Activated naive CD4-positive, alpha-beta T cell treated with Interleukin-2 at 50 U/mL for 16 hours (primary cell): ENCODE results near the gene PCP4L1.
A peak's percentile ranks its signal among the peaks of the same experiment; 100 is the strongest.
"Not testable (repeated sequence)": the region's sequence is repeated elsewhere in the genome, so short reads cannot be mapped to it uniquely, and the experiment has no call there.

Source experiments
- DNase-seq: peaks from one replicate; pipeline ENCODE4 v3.0.0-alpha.2; 2020

The PCP4L1 gene

GRCh38 chr1:161273402-161273801, 14.9 kb downstream of the PCP4L1 start:
- DNase-seq, result no peak

GRCh38 chr1:161274874-161275273, 16.3 kb downstream of the PCP4L1 start:
- DNase-seq, result no peak

- DNase-seq, result no peak
Observed at GRCh38 chr1:161282991-161283390, 24.4 kb downstream of the PCP4L1 start.

GRCh38 chr1:161285113-161285512, 26.6 kb downstream of the PCP4L1 start:
- no peak for DNase-seq

GRCh38 chr1:161285521-161285920, 27.0 kb downstream of the PCP4L1 start:
- DNase-seq, result no peak

GRCh38 chr1:161287482-161288054, 29.0 kb downstream of the PCP4L1 start:
- no peak for DNase-seq

GRCh38 chr1:161290779-161291178, 32.2 kb downstream of the PCP4L1 start:
- DNase-seq, result no peak

GRCh38 chr1:161297415-161297814, 38.9 kb downstream of the PCP4L1 start:
- no peak for DNase-seq

- no peak for DNase-seq
Observed at GRCh38 chr1:161298116-161298515, 39.6 kb downstream of the PCP4L1 start.

GRCh38 chr1:161299347-161299746, 40.8 kb downstream of the PCP4L1 start:
- DNase-seq, result no peak

- DNase-seq, result no peak
Observed at GRCh38 chr1:161300478-161300877, 41.9 kb downstream of the PCP4L1 start.

GRCh38 chr1:161304927-161305866, 46.7 kb downstream of the PCP4L1 start:
- peak; percentile 4 for DNase-seq

- DNase-seq, result peak; percentile 86
Observed at GRCh38 chr1:161305867-161306519, 47.4 kb downstream of the PCP4L1 start.

- peak; percentile 8 for DNase-seq
Observed at GRCh38 chr1:161307230-161307768, 48.8 kb downstream of the PCP4L1 start.

GRCh38 chr1:161307892-161308638, 49.5 kb downstream of the PCP4L1 start:
- DNase-seq, result no peak

- DNase-seq, result no peak
Observed at GRCh38 chr1:161309868-161310267, 51.3 kb downstream of the PCP4L1 start, which contains the start of gene MPZ. Gene MPZ (minus strand): TSS chr1:161309968. CDS start chr1:161309905, 63 bp downstream.

- DNase-seq, result no peak
Observed at GRCh38 chr1:161311595-161312181, 53.1 kb downstream of the PCP4L1 start.

GRCh38 chr1:161313554-161314200, 55.1 kb downstream of the PCP4L1 start:
- peak; percentile 4 for DNase-seq

GRCh38 chr1:161314201-161314981, 55.8 kb downstream of the PCP4L1 start, which contains the start of gene SDHC:
Gene SDHC (plus strand): TSS chr1:161314381. CDS start chr1:161314406, 25 bp downstream.
- peak; percentile 90 for DNase-seq

GRCh38 chr1:161315841-161316674, 57.5 kb downstream of the PCP4L1 start:
- DNase-seq, result not testable (repeated sequence)
